ENCODE results near the gene ADTRP. TPM values are rescaled to one million over a fixed set of nuclear protein-coding genes. Genes with fewer than 3 reads are reported as not detected.

ADTRP gene
- total RNA-seq, 1 experiment from 2014 or later, result 0.86 TPM

- Histone ChIP-seq H3K27me3 (ENCODE audit: insufficient read depth, low read length) (no peaks in the 10 kb centered on the region), H3K9me2 (ENCODE audit: insufficient read depth) (no peaks in the 10 kb centered on the region), H3K4me3 (replicated peaks in 1 of 2; ENCODE audit: low read depth in 1 of 2, low read length in 2 of 2) (no peak overlapping the region), H3K9ac (ENCODE audit: low read length) (no peak overlapping the region), H4K20me1 (ENCODE audit: insufficient read depth) (no peaks in the 10 kb centered on the region), H3K27ac (ENCODE audit: low read depth, low read length) (no peak overlapping the region), H2AFZ (ENCODE audit: low read depth, low read length, poor library complexity, severe bottlenecking) (no peak overlapping the region), H3K79me2 (ENCODE audit: insufficient read depth, low read length) (no peaks in the 10 kb centered on the region), H3K4me2 (ENCODE audit: low read length) (no peak overlapping the region), H3K36me3 (ENCODE audit: control insufficient read depth in 1 of 2, insufficient read depth in 2 of 2, low read length in 2 of 2) (no peaks in the 10 kb centered on the region), H3K9me3 (ENCODE audit: control insufficient read depth in 1 of 2, insufficient read depth in 1 of 2, low read depth in 1 of 2, low read length in 2 of 2) (no peaks in the 10 kb centered on the region), H3K4me1 (ENCODE audit: control insufficient read depth in 1 of 2, insufficient read depth in 2 of 2, low read length in 2 of 2) (no peaks in the 10 kb centered on the region)
- POLR2A ChIA-PET, result no interaction called here
- ATAC-seq (no peak), DNase-seq (ENCODE audit: low read depth, low spot score) (no peak)
- RAD21 ChIA-PET (ENCODE audit: low non-redundant PET in 1 of 2, low total read pairs in 2 of 2, uncharacterized antibody in 2 of 2, unreplicated experiment in 2 of 2), result no interaction called here
- intact Hi-C loops (cut with micrococcal nuclease), result no loop called here
- TF ChIP-seq POLR2AphosphoS5 (IDR thresholded peaks at IDR 0.05; ENCODE audit: low read depth, low read length) (no peak), EZH2 (IDR thresholded peaks at IDR 0.05) (no peak), POLR2A (IDR thresholded peaks at IDR 0.05; ENCODE audit: borderline replicate concordance, extremely low read depth, insufficient read depth, insufficient read length) (no peak), ATF3 (IDR thresholded peaks at IDR 0.05) (no peak), SP1 (IDR thresholded peaks at IDR 0.05; ENCODE audit: low read depth) (no peak), ZNF274 (IDR thresholded peaks at IDR 0.05; ENCODE audit: low read depth, low read length) (no peak), MAX (IDR thresholded peaks at IDR 0.05) (no peak), ZBTB33 (IDR thresholded peaks at IDR 0.05; ENCODE audit: extremely low read depth, insufficient replicate concordance, low read length) (no peak), TCF7L2 (IDR thresholded peaks at IDR 0.05; ENCODE audit: borderline replicate concordance, extremely low read depth, insufficient read depth, insufficient read length) (no peak), REST (IDR thresholded peaks at IDR 0.05; ENCODE audit: low read depth) (no peak), SIN3A (IDR thresholded peaks at IDR 0.05; ENCODE audit: low read depth) (no peak), EGR1 (IDR thresholded peaks at IDR 0.05; ENCODE audit: low read depth) (no peak), RAD21 (IDR thresholded peaks at IDR 0.05; ENCODE audit: low read depth) (no peak), EZH2phosphoT487 (IDR thresholded peaks at IDR 0.05; ENCODE audit: borderline replicate concordance) (no peak), CEBPB (IDR thresholded peaks at IDR 0.05; ENCODE audit: low read depth) (no peak)
- no TSS peak for BruUV-seq (replicated peaks)
- CTCF ChIA-PET, result interaction anchor here (1.1 kb wide), 1 partner anchor 16 kb away, joined by 3 read pairs; no protein-coding TSS in a partner anchor
Measured at GRCh38 chr6:11672256-11672655, 106.3 kb downstream of the ADTRP start.

Data from HCT116 (cell line).